ENCODE measurements around the gene RILPL2. TPM values are rescaled to one million over a fixed set of nuclear protein-coding genes. Genes with fewer than 3 reads are reported as not detected.
"Not testable (repeated sequence)": the region's sequence is repeated elsewhere in the genome, so short reads cannot be mapped to it uniquely, and the experiment has no call there.

RILPL2 gene
- polyA plus RNA-seq, 3 donors, result 5.6 to 6.0 (median 5.7) TPM

DNA sequence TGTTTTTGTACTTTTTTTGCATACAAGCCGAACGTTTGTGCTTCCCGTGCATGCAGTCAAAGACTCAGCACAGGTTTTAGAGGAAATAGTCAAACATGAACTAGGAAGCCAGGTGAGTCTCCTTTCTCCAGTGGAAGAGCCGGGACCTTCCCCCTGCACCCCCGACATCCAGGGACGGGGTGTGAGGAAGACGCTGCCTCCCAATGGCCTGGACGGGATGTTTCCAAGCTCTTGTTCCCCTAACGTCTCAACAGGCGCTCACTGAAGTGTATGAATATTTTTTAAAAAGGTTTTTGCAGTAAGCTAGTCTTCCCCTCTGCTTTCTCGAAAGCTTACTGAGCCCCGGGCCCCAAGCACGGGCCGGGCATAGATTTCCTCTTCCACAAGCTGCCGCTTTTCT is 28.6 kb downstream of the RILPL2 start:
- DNase-seq (ENCODE audit: low read depth in 3 of 3, low spot score in 2 of 3), result not testable (repeated sequence)

DNA sequence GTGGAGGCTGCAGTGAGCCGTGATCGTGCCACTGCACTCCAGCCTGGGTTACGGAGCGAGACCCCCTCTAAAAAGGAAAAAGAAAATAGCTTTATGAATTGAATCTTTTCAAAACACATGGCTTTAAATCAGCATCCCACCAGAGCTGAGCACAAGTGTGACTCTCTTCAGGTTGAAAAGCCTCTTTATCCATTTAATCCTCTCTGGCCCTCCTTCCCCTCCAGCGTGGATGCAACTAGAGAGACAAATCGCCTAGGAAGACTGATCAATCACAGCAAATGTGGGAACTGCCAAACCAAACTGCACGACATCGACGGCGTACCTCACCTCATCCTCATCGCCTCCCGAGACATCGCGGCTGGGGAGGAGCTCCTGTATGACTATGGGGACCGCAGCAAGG is 29.2 kb downstream of the RILPL2 start:
- not testable (repeated sequence) for DNase-seq (ENCODE audit: low read depth in 3 of 3, low spot score in 2 of 3)

DNA sequence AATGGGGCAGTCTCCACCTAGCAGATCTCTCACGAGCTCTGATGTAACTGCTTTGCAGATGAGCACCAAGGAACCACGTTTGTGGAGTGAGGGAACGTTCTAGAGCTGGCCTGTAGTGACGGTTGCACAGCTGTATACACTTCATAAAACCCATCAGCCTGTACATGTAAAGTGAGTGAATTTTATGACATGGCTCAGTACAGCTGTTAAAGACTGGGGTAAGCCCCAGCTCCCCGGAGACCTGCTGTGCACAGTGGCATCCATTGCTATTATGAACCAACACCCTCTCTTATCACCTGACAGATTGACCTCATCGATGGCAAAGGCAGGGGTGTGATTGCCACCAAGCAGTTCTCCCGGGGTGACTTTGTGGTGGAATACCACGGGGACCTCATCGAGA is 31.9 kb downstream of the RILPL2 start:
- no peak for DNase-seq (ENCODE audit: low read depth in 3 of 3, low spot score in 2 of 3)

DNA sequence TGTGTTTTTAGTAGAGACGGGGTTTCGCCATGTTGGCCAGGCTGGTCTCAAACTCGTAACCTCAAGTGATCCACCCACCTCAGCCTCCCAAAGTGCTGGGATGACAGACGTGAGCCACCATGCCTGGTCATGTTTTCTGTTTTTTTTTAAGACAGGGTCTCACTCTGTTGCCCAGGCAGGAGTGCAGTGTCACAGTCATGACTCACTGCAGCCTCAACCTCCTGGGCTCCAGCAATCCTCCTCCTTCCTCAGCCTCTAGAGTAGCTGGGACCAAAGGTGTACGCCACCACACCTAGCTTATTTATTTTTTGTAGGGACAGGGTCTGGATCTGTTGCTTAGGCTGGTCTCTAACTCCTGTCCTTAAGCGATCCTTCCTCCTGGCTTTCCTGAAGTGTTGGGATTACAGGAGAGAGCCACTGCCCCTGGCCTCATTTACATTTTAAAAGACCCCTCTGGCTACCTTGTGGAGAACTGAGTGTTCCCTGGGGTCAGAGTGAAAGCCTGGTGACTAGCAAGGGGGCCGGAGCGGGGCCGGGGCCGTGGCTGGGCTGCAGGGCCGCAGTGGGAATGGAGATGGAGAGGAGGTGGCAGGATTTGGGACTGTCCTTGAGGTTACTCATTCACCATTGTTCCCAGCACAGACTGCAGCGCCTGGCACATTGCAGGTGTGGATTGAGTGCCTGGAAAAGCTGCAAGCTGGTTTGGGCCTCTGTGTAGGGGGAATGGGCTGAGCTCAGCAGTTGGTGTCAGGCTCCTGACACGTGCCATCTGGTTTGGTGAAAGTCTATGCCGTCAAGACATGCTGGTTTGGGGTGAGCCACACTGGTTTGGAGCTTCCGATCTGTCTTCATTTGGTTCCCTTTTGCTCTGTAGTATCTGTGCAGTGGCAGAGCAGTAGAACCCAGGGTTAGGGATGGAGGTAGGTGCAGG is 34.5 kb downstream of the RILPL2 start:
- no peak for DNase-seq (ENCODE audit: low read depth in 3 of 3, low spot score in 2 of 3)

DNA sequence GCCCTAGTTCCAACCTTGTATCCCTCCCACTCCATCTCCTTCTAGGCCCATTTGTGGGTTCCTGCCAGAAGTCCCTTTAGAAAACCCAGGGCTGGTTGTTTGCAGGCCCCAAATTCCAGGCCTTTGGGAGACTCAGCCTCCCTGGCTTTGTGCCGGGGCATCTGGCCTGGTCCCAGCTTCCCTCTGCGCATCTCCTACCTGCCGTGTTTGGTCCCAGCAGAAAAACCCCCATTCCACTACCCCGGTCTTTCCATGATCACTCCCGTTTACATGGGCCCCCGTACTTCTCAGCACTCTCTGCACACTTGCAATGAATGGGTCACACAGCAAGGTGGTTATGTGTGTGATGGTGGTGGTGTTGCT is 37.2 kb downstream of the RILPL2 start:
- no peak for DNase-seq (ENCODE audit: low read depth in 3 of 3, low spot score in 2 of 3)

DNA sequence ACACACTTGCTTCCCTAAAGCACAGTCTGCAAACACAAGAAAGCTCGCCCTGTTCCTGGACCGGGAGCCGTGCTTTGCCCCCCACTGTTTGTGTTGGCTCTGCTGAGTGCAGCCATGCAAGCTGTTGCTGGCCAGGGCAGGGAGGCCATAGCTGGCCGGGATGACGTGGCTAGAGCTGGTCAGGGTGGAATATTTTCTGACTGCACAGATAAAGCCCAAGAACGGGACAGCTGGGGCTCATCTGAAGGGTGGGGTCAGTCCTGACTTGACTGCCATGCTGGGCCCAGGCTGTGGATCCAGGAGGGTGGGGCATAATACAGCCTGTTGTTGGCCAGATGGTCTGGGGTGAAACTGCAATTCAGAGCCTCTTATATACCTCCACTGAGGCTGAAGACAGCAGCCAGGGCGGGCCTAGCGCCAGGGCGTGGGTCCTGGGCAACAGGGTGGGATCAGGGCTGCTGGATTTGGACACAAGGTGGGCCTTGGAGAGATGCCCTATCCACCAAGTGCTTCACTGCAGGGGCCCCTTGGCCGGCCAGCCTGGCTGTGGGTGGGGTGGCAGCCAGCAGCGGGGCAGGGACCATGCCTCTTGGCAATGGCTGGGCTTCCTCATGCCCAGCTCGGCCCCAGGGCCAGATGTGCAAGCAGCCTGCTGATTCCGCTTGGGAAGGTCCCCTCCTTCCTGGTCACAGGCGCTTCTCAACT is 37.8 kb downstream of the RILPL2 start:
- DNase-seq (ENCODE audit: low read depth in 3 of 3, low spot score in 2 of 3), result no peak

DNA sequence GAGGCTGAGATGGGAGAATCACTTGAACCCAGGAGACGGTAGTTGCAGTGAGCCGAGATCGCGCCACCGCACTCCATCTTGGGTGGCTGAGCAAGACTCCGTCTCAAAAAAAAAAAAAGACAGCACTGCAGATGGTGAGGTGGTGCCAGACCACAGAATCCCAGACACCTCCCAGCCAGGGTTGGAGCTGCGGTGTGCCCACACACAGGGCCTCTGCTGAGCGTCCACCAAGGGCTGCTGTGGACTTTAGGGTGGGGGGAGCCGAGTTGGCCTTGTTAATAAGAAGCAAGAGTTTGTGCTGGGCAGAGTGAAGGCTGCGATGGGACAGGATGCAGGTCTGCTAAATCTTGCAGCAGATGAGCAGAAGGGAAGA is 38.3 kb downstream of the RILPL2 start:
- no peak for DNase-seq (ENCODE audit: low read depth in 3 of 3, low spot score in 2 of 3)

DNA sequence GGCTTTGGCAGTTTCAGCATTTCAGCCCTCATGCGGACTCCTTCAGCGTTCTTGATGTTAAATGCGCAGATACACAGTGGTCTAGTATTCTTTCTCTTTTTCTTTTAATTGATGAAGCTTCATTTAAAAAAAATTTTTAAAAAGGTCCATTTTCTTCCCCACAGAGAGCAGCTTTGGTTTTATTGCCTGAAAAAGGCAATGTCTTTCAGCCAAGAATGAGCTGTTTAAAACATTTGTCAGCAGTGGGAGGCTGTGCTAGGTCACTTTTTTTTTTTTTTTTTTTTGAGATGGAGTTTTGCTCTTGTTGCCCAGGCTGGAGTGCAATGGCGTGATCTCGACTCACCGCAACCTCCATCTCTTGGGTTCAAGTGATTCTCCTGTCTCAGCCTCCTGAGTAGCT is 39.1 kb downstream of the RILPL2 start:
- no peak for DNase-seq (ENCODE audit: low read depth in 3 of 3, low spot score in 2 of 3)

DNA sequence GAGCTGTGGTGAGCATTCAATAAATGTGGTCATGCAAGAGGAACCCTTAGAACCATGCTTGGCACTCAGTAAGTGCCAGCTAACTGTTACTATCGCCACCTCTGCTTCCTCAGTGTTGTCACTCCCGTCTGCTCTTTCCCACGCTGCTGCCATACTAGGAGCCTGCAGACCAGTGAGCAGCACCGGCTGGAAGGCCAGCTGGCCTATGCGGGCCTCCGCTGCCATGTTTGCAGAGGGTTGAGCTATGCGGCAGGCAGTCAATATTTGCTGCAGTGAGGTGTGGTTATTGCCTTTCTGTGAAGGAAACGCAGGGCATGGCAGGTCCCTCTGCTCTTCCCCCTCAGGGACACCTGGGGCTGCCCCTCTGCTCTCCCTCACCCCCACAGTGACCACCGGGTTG is 39.5 kb downstream of the RILPL2 start:
- DNase-seq (ENCODE audit: low read depth in 3 of 3, low spot score in 2 of 3), result no peak

DNA sequence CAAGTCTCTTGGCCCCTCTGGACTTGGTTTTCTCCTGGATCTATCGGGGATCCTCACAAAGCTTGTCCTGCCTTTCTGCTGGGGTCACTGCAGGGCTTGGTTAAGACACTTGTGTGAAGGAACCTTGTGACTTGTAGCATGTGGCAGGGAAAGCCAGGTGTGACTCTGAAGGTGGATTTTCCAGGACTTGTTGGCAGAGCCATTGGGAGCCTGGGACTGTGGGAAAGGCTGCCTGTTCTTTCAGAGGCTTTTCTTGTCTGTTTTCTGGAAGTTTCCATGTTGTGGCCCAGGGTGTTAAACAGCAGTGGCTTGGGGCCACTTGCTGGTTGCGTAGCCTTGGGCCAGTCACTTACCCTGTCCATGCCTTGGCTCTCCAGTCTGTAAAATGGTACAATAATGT is 39.9 kb downstream of the RILPL2 start:
- DNase-seq (ENCODE audit: low read depth in 3 of 3, low spot score in 2 of 3), result no peak

DNA sequence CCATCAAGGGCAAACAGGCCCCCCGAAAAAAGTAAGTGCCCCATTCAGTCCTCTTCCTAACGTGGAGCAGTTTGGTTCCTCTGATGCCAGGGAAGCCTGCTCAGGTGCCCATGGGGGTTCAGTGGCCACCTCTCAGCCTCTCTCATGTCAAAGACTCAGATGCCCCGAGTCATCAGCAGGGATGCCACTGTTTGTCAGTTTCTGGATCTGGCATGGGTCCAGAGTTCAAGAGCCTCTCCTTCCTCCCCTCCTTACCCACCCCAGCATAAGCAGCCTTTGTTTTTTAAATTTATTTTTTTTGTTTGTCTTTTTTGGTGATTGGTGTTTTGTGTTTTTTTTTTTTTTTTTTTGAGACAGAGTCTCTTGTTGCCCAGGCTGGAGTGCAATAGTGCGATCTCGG is 41.2 kb downstream of the RILPL2 start:
- DNase-seq (ENCODE audit: low read depth in 3 of 3, low spot score in 2 of 3), result no peak

DNA sequence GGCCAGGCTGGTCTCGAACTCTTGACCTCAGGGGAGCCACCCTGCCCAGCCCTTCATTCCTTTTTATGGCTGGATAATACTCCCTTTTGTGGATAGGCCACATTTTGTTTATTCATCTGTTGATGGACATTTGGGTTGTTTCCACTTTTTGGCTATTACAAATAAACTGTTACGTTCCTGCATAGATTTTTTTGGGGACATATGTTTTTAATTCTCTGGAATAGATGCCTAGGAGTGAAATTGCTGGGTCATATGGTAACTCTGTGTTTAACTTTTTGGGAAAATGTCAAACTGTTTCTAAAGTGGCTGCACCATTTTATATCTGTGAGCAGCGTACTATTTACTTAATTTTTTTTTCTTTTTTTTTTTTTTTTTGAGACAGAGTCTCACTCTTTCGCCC is 42.7 kb downstream of the RILPL2 start:
- DNase-seq (ENCODE audit: low read depth in 3 of 3, low spot score in 2 of 3), result no peak

DNA sequence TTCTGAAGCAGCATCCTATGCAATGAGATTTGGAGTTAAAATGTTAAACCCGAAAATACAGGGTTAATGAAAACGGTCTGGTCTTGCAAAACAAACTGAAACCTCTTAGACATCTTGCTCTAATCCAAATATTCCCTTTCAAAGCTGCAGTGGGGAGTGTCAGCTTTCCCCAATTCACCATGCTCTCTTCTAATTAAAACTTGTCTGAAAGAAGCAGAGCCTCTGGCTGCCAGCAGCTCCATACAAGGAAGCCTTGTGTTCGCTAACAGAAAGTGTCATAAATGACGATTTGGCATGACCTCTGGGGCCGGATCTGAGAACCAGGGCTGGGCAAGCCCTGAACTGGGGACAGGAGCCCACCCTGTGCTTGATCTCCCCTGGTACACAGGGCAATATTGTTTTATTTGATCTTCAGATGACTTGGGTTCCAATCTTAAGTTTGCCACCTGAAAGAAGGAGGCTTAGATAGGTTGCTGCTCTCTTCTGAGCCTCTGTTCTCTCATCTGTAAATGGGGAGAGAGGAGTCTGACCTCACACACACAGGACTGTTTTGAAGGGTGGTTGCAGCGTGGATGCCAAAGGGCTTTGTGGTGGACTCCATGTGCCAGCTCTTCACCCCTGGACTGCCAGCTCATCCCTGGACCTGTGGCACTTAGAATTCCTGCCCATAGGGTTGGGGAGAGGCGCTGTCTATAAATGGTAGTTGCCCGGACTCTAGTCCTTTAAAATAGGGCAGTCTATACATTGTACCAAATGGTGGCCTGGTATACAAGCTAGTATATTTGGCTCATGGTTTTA is 44.7 kb downstream of the RILPL2 start:
- DNase-seq (ENCODE audit: low read depth in 3 of 3, low spot score in 2 of 3), result no peak

DNA sequence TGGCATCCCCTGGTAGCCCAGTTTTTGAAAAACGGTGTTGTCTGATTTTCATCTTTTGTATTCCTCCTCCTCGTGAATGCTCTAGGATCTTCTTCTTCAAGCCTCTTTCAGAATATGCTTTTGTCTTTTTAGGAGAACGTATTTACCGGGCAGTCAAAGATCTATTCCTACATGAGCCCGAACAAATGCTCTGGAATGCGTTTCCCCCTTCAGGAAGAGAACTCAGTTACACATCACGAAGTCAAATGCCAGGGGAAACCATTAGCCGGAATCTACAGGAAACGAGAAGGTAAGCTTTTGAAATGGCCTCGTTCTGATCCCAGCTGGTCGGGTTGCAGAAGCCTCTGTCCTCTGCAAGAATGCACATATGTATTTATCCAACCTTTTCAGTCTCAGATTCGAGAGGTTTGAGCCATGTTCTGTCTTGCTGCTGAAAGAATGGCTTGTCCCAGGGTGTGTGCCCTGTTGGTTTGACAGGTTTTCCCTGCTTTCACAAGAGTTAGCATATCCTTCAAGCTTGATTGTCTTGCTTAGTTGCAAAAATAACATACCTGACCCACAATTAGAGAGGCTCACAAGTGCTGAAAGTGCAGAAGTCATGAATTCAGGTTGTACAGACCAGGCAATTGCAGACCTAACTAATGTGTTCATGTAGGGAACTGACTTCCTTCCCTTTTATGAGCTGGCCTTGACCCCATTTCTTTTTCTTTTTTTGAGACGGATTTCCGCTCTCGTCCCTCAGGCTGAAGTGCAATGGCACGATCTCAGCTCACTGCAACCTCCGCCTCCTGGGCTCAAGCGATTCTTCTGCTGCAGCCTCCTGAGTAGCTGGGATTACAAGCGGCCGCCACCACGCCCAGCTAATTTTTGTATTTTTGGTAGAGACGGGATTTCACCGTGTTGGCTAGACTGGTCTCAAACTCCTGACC is 45.7 kb downstream of the RILPL2 start:
- DNase-seq (ENCODE audit: low read depth in 3 of 3, low spot score in 2 of 3), result no peak

DNA sequence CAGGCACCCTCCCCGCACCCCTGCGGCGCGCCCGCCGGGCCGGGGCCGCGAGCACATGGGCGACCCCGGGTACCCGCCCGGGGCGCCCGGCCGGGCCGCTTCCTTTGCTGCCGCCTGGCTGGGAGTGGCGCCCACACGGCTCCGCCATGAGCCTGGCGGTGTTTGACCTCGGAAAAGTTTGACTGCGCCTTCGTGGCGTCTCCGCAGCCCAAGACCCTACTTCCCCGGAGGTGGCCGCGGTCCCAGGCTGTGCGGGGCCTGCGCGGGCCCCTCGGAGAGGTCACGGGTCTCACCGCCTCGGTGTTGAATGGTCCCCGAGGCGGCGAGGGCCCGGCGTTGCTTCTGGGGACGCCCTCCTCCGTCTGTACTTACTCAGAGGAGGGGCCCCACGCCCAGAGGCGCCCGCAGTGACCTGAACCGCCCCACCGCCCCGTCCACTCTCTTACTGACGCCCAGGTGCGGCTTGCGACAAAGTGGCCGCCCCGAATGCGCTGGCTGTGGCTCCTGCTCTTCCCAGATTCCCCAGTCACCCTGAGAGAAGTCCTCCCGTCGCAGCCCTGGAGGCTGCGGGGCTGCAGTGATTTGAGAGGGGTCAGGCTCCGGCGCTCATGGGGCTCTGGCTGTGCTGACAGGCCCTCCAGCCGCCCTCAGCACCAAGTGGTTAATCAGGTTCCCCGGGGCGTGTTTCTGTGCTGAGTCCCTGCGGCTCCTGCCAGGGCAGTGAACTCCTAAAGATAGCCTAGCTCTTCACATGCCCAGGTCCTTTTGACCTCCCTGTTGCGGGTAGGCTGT is 46.7 kb downstream of the RILPL2 start:
- no peak for DNase-seq (ENCODE audit: low read depth in 3 of 3, low spot score in 2 of 3)

DNA sequence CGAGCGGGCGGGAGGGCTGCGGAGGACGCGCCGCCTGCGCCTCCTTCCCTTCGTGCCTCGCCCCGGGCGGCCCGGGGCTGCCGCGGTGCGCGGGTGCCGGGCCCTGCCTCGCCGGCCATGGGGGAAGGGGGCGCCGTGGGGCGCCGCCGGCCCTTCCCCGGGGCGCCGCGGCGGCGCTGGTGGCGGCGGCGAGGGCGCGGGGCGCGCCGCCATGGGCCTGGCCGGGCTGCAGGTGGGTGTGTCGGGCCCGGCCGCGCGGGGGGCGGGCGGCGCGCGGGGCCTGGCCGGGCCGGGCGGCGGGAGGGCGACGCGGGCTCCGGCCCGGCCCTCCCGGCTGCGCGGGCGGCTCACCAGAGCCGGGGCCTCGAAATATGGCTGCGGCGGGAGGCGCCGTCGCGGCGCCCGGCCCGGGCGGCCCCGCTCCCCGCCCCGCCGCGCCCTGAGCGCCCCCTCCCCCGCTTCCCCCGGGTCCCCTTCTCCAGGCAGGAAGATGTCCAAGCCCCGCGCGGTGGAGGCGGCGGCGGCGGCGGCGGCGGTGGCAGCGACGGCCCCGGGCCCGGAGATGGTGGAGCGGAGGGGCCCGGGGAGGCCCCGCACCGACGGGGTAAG is 47.4 kb downstream of the RILPL2 start:
- DNase-seq (ENCODE audit: low read depth in 3 of 3, low spot score in 2 of 3), result no peak

DNA sequence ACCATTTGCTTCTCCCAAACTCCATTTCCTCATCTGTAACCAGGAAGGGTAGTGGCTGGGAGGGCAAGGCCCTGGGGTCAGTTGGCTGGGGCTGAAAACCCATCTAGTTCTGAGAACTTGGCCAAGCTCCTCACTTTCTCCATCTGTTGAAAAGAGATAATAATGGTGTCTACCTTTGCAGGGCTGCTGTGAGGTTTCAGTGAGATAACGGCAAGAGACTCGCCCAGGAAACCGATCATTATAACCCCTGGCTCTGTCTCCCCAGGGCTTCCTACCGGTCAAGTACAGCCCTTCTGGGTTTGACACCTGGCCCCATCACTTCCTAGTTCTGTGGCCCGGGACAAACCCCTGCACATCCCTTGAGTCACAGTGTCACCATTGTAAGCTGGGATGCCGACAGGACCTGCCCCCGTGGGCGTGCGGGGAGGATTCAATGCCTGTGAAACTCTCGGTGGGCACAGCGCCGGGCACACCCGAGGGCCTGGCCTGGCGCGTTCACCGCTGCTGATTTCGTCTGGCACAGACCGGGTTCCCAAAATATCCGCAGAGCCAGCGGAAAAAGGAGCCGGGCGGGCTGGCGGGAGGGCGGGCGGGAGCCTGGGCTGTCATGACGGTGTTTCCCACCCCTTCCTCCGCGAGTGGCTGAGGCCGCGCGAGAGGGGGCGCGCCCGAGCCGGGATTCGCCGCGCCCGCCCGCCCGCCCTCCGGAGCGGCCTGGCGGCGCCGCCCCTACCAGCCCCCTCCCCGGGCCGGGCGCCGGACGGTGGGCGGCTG is 48.1 kb downstream of the RILPL2 start:
- peak in 1 of 3 donors; percentile 61 for DNase-seq (ENCODE audit: low read depth in 3 of 3, low spot score in 2 of 3)

DNA sequence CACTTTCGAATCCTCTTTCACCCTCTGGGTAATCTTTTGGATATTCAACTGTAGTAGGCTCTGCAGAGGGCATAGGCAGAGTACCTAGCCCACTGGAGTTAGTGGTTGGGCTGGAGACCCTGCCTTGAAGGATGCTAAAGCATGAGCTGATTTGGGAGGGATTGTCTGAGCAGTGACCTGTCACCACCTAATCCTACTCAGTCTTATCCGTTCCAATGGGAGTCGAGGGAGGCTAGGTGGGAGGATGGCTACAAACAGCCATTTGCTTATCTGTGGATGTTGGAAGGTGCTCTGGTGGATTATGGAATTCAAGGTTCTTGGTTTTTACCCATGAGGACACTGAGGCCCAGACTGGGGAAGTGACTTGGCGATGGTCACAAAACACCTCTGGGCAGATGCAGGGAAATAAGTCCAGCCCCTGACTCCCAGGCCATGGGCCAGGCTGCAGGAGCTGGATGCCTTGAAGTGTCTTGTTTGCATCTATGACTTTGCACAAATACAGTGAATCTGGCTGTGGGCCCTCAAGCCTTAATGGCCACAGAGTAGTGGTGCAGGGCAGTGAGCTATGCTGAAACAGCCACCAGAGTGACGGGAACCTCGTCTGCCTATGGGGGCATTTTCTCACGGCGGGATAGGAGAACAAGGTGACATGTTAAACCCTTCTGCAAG is 48.8 kb downstream of the RILPL2 start:
- no peak for DNase-seq (ENCODE audit: low read depth in 3 of 3, low spot score in 2 of 3)

Measured in right renal cortex interstitium (tissue), 3 donors.